ENCODE data around the gene RELN.

Gene RELN

GRCh38 chr7:103937680-103938079 lies 51.8 kb downstream of the RELN start:
- Mint-ChIP-seq H3K9me3 (no peaks in the 10 kb centered on the region), H3K4me3 (no peak overlapping the region), H3K27ac (no peak overlapping the region), H3K4me1 (no peaks in the 10 kb centered on the region), H3K36me3 (ENCODE audit: low read depth) (no peaks in the 10 kb centered on the region), H3K27me3 (ENCODE audit: low read depth, poor library complexity) (peaks cover 4% of the 10 kb centered on the region)
- no peak for DNase-seq
- no peak for TF ChIP-seq CTCF (IDR thresholded peaks at IDR 0.05)

GRCh38 chr7:103936558-103936957 lies 52.9 kb downstream of the RELN start:
- Mint-ChIP-seq H3K27me3 (ENCODE audit: low read depth, poor library complexity) (peaks cover 8% of the 10 kb centered on the region), H3K9me3 (no peaks in the 10 kb centered on the region), H3K36me3 (ENCODE audit: low read depth) (no peaks in the 10 kb centered on the region), H3K4me3 (no peak overlapping the region), H3K4me1 (no peaks in the 10 kb centered on the region), H3K27ac (no peak overlapping the region)
- no peak for TF ChIP-seq CTCF (IDR thresholded peaks at IDR 0.05)
- no peak for DNase-seq

- no peaks in the 10 kb centered on the region for H3K4me1 Mint-ChIP-seq
- no peak overlapping the region for H3K4me3 Mint-ChIP-seq
- peaks cover 7% of the 10 kb centered on the region for H3K27me3 Mint-ChIP-seq (ENCODE audit: low read depth, poor library complexity)
- DNase-seq = no peak
- H3K27ac Mint-ChIP-seq = no peak overlapping the region
- H3K9me3 Mint-ChIP-seq = no peaks in the 10 kb centered on the region
- no peaks in the 10 kb centered on the region for H3K36me3 Mint-ChIP-seq (ENCODE audit: low read depth)
- TF ChIP-seq CTCF (IDR thresholded peaks at IDR 0.05) = no peak
Measured at GRCh38 chr7:103934508-103934907, 55.0 kb downstream of the RELN start.

- Mint-ChIP-seq H3K9me3 (no peaks in the 10 kb centered on the region), H3K27ac (no peak overlapping the region), H3K4me3 (no peak overlapping the region), H3K27me3 (ENCODE audit: low read depth, poor library complexity) (peaks cover 10% of the 10 kb centered on the region), H3K4me1 (no peaks in the 10 kb centered on the region), H3K36me3 (ENCODE audit: low read depth) (no peaks in the 10 kb centered on the region)
- no peak for DNase-seq
- TF ChIP-seq CTCF (IDR thresholded peaks at IDR 0.05) = no peak
Measured at GRCh38 chr7:103932389-103932788, 57.1 kb downstream of the RELN start.

GRCh38 chr7:103929901-103930311 lies 59.6 kb downstream of the RELN start:
- Mint-ChIP-seq H3K4me1 (no peaks in the 10 kb centered on the region), H3K36me3 (ENCODE audit: low read depth) (no peaks in the 10 kb centered on the region), H3K27ac (no peak overlapping the region), H3K4me3 (no peak overlapping the region), H3K9me3 (no peaks in the 10 kb centered on the region), H3K27me3 (ENCODE audit: low read depth, poor library complexity) (peaks cover 10% of the 10 kb centered on the region)
- DNase-seq = no peak
- no peak for TF ChIP-seq CTCF (IDR thresholded peaks at IDR 0.05)

- Mint-ChIP-seq H3K4me1 (no peaks in the 10 kb centered on the region), H3K4me3 (no peak overlapping the region), H3K9me3 (no peaks in the 10 kb centered on the region), H3K27me3 (ENCODE audit: low read depth, poor library complexity) (peaks cover 14% of the 10 kb centered on the region), H3K27ac (no peak overlapping the region), H3K36me3 (ENCODE audit: low read depth) (no peaks in the 10 kb centered on the region)
- TF ChIP-seq CTCF (IDR thresholded peaks at IDR 0.05) = no peak
- DNase-seq = no peak
Measured at GRCh38 chr7:103928581-103928980, 60.9 kb downstream of the RELN start.
